Measurements from ENCODE around the gene ZGLP1.
"Not testable (repeated sequence)": the region's sequence is repeated elsewhere in the genome, so short reads cannot be mapped to it uniquely, and the experiment has no call there.

Gene ZGLP1

DNA sequence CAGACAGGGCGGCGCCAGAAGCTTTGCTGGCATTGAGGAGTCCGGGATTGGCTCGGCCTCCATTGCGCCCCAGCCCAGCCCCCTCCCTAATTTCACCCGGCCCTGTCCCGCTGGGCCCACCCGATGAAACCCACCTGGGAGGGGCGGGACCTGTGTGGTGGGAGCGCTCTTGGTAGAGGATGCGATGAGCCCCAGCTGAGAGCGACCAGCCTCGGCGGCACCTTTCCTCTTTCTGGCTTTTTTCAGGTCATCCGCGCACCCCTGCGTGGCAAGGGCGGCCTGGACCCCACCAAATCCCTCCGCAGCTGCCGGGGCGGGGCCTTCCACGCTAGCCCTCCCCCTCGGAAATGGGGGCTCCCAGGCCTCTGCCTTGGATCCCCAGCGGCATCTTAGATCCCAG, at the start of gene ZGLP1:
Gene ZGLP1 (minus strand): TSS at position 393 of the 400 bp plus-strand sequence.
- DNase-seq (ENCODE audit: low spot score), result no peak

DNA sequence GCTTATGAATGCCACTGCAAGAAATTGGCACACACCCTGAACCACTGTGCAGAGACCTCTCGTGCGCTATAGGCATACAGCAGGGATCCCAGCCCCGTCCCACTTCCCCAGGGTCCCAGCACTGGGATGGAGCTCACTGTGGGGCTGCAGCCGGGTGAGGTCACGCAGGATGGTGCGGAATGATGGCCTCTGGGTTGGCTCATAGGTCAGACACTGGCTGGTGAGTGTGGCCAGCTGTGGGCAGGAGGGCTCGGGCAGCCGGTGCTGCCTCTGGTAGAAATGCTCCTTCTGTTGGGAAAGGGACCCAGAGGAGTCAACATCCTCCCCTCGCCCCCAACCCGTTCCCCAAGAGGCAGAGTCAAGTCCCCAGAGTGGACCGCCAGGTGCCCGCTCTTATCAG, 46.8 kb upstream of the ZGLP1 start:
- DNase-seq (ENCODE audit: low spot score), result no peak

DNA sequence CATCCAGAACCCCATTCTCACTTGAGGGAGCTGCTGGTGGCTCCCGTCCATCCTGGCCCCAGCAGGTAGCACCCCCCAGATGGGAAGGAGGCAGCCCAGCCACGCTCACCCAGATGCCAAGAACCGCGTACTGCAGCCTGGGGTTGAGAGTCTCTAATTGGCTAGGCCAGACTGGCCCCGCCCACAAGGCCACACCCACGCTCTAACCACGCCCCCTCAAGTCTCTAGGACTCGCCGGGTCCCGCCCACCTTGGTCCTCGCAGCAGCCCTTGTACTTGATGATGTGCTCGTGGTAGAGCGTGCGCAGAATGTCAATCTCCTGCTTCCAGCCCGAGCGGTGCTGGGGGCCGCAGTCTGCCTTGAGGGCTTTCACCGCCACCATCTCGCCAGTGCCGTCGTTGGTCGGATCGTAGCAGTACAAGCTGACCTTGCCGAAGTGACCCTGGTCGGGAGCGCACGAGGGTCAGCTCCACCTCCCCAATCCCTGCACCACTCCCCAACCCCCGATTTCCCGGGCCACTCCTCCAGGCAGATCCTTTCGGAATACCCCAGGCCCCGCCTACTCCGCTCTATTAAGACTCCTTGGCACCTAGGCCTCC, 44.3 kb upstream of the ZGLP1 start:
- DNase-seq (ENCODE audit: low spot score), result peak; percentile 47

DNA sequence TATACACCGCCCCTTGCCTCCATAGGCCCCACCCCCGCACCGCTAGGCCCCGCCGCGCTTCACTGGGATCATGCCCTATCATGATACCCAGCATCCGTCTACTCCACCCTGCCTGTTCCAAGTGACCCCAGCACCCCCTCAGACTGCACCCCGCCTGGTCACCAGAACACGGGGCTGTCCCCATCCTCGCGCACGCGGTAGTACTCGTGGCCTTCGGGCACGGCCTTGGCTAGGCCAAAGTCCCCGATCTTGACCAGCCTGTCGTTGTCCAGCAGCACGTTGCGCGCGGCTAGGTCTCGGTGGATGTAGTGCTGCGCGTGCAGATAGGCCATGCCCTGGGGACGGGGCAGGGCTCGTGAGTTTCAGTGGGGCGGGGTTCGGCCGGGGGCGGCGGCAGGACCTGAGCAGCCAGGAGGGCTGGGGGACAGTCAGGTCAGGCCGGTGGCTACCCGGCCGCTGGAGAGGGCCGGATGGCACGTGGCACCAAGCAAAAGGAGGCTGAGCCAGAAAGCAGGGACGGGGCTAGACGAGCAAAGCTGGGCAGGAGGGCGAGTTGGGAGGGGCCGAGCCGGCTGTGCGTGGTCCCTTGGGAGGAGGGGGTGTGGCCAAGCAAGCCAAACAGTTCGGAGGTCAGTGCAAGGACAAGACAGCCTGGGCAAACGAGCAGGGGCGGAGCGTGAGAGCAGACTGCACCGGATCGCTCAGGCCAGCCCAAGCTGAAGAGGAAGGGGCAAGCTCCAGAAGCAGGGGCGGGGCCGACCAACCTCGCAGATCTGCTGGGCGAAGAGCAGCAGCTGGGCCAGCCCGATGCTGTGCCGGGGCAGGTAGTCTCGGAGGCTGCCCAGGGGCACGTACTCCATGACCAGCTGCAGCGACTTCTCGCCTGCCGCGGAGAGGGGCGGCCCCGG, 43.4 kb upstream of the ZGLP1 start:
- no peak for DNase-seq (ENCODE audit: low spot score)

DNA sequence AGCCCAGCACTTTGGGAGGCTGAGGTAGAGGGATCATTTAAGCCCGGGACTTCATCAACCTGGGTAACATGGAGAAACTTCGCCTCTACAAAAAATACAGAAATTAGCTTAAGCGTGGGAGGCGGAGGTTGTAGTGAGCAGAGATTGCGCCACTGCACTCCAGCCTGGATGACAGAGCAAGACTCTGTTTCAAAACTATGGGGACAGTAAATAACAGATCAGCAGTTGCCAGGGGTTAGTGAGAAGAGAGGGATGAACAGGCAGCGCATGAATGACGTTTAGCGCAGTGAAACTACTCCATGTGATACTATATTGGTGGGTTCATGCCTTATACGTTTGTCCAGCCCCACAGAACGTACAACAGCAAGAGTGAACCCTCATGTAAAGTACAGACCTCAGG, 36.9 kb upstream of the ZGLP1 start:
- DNase-seq (ENCODE audit: low spot score), result no peak

DNA sequence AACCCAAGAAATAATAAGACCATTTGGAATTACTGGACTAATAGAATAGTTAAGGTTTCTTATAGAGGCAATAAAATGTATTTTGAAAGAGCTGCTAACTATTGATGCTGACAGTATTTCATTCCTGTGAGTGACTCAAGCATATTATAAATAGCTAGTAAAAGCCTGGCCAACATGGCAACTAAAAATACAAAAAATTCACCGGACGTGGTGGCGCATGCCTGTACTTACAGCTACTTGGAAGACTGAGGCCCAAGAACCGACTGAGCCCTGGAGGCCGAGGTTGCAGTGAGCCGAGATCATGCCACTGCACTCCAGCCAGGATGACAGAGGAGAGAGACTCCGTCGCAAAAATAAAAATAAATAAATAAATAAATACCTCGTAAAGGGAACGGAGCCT, 35.2 kb upstream of the ZGLP1 start:
- no peak for DNase-seq (ENCODE audit: low spot score)

DNA sequence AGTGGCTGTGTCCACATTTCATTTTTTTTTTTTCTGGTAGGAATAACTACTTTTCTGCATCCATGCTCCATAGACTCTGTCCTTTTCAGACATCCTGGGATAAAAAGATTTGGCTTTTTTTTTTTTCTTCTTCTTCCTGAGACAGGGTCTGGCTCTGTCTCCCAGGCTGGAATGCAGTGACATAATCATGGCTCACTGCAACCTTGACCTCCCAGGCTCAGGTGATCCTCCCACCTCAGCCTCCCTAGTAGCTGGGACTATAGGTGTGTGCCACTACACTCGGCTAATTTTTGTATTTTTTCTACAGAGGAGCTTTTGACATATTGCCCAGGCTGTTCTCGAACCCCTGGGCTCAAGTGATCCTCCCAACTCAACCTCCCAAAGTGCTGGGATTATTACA, 33.9 kb upstream of the ZGLP1 start:
- DNase-seq (ENCODE audit: low spot score), result no peak

DNA sequence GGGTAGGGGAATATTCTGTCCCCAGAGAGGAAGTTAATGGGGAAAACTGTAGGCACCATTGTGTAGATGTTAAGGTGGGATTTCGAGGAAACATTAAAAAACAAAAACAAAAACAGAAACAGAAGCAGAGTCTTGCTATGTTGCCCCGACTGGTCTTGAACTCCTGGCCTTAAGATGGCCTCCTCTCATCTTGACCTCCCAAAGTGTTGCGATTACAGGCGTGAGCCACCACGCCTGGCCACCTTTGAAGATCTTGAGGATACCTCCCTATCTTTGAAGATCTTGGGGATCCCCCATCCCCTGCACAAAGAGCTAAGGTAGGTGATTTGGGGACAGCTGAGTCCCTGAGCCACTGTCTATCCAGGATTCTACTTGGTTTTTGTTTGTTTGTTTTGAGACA, 30.4 kb upstream of the ZGLP1 start:
- no peak for DNase-seq (ENCODE audit: low spot score)

DNA sequence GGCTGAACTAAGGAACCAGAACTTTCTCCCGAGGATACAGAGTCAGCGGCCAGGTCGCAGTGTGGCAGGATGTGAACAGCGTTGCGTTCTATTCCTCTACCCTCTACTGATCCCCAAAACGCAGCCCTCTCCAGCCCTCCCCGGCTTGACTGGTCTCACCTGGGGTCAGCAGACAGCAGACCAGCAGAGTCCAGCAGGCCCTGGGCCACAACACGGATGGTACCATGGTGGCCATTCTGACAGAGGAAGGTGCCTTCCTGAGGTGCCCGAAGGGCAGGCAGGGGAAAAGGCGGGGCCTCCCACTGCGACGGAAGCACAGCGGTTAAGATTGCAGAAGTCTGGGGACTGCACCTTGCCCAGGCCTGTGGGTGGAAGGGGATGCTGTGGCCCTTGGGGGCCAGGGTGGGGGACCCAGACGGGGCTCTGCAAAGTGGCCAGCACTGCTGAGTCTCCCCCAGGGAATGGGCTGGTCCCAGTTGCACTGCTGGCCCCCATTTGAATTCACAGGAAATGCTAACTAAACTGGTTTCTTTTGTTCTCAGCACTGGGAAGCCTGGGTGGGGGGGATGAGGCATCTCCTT, 29.9 kb upstream of the ZGLP1 start, which contains the start of gene ICAM3:
Gene ICAM3 (minus strand): TSS at position 245 of the 581 bp plus-strand sequence. CDS start 10 bp downstream, at position 235.
- no peak for DNase-seq (ENCODE audit: low spot score)

DNA sequence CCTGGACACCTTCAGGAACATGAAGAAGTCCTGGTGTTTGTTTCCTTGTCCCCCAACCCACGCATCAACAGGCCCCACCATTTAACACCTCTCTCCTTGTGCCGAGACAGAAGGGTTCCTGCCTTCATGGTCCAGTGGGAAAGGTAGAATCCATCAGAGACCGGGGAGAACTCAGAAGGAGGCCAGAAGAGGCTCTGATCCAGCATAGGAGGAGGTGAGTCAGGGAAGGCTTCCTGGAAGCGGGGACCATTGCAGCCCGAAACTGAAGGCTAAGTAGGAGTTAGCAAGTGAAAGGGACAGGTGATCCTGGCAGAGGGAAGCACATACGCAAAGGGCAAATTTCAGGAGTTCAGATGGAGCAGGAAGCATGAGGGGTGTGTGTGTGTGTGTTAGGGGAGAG, 29.3 kb upstream of the ZGLP1 start:
- no peak for DNase-seq (ENCODE audit: low spot score)

DNA sequence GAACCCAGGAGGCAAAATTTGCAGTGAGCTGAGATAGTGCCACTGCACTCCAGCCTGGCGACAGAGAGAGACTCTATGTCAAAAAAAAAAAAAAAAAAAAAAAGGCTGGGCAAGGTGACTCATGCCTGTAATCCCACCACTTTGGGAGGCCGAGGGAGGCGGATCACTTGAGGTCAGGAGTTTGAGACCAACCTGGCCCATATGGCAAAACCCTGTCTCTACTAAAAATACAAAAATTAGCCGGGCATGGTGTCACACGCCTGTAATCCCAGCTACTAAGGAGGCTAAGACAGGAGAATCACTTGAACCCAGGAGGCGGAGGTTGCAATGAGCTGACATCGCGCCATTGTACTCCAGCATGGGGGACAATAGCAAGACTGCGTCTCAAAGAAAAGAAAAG, 27.1 kb upstream of the ZGLP1 start:
- not testable (repeated sequence) for DNase-seq (ENCODE audit: low spot score)

DNA sequence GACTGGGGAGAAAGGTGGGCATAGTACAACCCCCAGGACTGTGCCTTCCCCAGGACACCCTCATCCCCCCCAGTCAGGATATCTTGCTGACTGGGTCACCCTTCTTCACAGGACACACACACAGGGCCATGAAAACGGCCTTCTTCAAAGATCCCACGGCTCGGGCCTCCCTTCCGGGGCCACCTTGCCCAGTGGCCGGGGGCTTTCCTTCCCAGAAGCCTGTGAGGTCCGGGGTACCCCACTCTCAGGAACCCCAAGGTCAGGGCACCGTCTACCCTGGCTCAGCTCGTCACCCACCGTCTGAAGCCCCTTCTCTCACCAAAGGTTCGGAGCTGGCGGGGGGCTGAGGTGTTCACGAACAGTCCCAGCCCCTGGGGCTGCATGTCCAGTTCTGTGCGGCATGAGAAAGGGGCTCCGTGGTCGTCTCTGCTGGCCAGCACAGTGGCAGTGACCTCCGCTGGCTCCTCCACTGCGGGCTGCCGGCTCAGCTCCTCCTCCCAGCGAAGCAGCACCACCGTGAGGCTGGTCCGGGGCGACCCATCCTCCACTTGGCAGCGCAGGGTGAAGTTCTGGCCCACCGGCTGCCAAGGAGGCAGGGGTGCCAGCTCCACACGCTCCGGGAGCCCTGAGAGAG, 25.9 kb upstream of the ZGLP1 start:
- no peak for DNase-seq (ENCODE audit: low spot score)

DNA sequence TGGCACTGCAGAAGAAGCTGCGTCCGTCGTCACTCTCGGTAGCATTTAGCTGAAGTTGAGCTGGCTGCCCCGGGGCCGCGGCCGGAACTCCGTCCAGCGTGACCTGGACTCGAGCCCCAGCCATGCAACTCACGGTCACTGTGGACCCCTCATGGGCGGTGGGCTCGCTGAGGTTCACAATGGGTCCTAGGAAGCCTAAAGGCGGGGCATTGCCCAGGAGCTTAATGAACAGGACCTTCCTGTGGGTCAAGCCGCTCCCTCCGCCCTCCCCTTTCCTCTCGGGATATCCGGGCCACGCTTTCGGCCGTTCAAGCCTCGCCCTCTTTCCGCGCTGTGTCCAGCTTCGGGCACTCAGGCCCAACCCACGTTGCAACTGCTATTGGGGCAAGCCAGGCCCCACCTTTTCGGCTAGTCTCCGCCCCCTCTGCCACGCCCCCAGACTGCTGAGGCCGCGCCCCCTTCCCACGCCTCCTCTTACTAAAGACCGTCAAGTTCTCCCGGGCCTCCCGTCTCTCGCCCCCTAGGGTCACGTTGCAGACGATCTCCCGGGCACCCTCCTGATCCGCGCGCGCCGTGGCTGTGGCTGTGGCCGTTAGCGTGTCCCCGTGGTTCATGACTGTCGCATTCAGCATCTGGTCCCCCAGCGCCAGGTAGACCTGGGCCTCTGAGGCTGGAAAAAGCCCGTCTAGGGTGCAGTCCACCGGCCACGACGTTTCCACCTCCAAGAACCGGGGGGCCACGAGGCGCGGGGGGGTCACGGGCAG, 25.2 kb upstream of the ZGLP1 start:
- DNase-seq (ENCODE audit: low spot score), result peak; percentile 96

DNA sequence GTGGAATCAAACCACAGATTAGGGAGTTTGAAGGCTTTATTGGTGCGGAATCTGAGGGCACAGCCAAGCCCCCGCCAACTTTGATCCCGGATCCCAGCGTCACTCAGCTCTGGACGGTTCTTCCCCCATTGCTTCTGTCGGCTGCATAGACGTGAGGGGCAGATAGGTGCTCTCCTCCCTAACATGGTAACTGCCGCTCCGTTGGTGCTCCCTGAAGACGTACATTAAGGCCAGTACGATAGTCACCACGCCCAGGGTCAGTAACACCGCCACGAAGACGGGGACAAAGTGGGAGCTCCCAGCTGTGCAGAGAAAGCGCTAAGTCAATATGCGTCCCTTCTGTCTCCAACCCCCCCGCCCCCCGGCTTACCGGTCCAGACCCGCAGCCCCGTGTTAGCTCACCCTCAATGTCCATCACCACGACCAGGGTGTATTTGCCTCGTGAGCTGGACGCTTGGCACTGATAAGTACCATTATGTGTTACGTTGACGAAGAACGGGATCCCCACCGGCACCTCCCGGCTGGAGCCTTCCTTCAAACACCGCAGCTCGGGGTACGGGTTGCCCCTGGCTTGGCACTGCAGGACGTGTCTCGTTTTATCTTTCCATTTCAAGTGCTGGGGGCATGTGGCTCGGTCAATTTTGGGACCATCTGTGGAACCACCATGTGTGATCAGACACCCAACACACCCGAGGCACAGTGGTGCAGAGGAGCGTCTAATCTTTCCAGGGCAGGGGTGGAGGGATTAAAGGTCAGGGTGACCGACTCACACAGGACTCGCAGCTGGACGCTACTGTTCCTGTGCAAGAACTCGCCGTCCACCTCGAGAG, 24.4 kb upstream of the ZGLP1 start:
- no peak for DNase-seq (ENCODE audit: low spot score)

DNA sequence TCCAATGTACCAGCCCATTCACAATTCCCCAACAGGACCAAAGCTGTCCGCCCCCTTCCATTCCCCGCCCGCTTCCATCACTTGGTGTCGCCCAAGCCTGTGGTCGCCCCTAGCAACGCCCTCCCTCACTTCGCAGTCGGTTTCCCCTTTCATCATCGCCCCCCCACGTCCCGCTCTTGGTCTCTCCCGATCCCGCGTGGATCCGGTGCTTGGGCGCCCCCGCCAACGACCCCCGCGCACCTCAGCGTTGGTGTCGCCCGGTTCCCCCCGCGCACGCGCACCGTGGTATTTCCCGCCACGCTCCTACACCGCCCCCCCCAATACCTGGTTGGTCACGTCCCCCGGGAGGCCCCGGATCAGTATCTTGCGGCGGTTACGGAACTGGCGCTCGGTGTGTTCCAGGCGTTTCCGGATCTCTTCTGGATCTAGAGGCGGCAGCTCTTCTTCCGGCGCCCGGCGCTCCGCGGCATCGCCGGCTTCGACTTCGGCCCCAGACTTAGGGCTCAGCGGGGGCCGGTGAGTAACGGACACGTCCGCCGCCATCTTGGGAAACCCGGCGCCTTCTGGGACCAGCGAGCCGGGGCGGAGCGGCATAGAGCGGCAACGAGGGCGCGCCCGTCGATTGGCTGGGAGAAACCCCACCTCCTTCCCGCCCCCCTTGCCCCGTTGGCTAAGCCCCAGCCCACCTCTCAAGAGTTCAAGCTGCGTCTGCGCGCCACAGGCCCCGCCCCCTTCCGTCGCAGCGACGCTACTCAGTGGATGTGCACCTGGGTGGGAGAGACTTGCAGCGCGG, 23.5 kb upstream of the ZGLP1 start, which contains the start of gene RAVER1:
Gene RAVER1 (minus strand): TSS at position 565 of the 793 bp plus-strand sequence. CDS start 22 bp downstream, at position 543.
- peak; percentile 99 for DNase-seq (ENCODE audit: low spot score)

DNA sequence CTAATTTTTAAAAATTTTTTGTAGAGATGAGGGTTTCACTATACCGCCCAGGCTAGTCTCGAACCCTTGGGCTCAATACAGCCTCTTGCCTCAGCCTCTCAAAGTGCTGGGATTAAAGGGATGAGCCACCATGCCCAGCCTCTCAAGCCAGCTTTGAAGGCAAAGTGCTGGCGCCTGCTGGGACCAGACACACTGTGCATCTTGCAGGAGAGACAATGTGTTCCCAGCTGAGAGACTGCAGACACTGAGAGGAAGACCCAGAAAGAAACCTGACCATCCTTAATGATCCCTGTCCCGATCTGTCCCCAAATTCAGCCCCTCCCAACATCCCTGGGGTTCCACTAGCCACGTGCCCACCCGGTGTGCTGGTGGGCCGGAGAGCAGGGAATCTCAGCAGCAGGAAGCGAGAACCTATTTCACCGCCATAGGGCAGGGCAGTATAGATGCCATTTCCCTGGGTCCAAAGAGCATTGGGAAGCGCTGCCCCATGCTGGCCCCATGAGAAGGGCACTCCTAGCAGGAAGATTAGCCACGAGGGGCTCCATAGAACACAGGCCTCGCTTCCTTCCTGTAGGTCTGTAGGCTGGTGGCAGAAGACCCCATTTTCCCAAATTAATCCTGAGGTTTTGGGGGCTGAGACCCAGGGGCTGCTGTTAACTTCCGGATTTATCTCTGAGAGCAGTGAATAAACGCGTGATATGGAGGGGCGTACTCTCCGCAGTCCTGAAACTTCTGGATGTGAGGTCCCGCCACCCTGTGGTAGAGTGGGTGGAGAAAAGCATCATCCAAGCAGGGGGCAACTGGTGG, 22.7 kb upstream of the ZGLP1 start:
- no peak for DNase-seq (ENCODE audit: low spot score)

DNA sequence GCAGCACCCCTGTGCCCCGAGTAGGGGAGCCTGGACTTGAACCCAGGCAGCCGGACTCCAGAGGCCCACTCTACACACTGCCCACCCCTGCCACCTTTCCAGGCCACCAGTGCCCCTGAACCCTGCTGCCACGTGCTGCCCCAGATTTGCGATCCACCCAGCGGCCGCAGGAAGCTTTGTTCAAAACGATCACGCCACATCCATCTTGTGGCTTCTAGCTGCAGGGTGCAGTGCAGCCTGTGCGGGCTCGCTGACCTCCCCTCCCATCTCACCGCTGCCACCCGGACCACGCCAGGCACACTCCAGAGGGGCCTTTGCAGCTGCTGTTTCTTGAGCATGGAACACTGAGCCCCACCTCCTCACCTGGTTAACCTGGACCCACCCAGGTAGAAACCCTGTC, 19.9 kb upstream of the ZGLP1 start:
- no peak for DNase-seq (ENCODE audit: low spot score)

DNA sequence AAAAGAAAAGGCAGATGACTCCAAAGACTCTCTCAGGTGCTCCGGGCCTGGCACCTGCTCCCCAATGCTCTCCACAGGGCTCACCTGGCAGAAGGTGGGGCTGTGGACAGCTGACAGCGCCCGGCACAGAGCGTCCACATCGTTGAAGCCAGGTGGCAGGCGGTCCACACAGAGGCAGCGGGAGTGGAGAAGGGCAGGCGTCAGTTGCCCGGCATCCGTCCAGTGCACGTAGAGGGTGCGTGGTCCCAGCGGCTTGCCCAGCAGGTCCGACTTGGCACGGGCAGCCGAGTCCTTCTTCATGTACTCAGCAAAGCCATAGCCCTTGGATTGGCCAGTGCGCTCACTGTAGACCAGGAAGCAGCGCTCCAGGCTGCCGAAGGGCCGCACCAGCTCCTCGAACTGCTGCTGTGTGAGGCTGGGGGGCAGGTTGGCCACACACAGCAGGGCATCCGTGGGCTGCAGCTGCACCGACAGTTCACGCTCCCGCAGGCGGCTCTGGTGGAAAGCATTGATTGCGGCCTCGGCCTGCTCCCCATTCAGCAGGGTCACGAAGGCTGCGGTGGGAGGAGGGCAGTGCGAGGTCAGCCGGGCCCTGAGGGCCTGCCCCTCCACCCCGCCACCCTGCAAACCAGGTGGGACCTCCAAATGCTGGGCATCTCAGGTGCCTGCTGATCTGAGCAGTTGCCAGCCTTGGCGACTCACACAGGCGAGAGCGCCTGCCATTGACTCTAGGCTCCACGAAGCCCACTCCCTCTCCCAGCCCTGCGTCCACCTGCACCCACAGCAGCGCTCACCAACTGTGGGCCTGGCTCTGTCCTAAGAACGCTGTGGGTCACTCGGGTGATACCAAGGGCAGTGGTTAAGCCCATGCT, 19.2 kb upstream of the ZGLP1 start:
- no peak for DNase-seq (ENCODE audit: low spot score)
